Panc1 (cell line): ENCODE results near the gene NHSL1.

ENCODE experiments used
- CTCF ChIP-seq: fragments of 450-650 bp; IDR thresholded peaks from 2 replicates; pipeline ENCODE4 v1.5.1; 2017; ENCODE audit warnings: mild to moderate bottlenecking
- POLR2AphosphoS5 ChIP-seq: IDR thresholded peaks from 2 replicates; pipeline ENCODE4 v1.6.1; 2012; ENCODE audit warnings: mild to moderate bottlenecking, low read depth, low read length, moderate library complexity

GRCh38 chr6:138451043-138451442 is 48.3 kb downstream of the NHSL1 start:
- TF ChIP-seq CTCF (no peak), POLR2AphosphoS5 (no peak)
